GM18907 (cell line): ENCODE measurements around the gene SYCN.

ENCODE experiments used
- ATAC-seq: cut with Tn5 transposase; IDR thresholded peaks from one replicate; pipeline ENCODE4 v1.9.1; 2021; ENCODE audit warnings: mild to moderate bottlenecking, moderate library complexity; ENCODE audit not compliant: unreplicated experiment

The SYCN gene

DNA sequence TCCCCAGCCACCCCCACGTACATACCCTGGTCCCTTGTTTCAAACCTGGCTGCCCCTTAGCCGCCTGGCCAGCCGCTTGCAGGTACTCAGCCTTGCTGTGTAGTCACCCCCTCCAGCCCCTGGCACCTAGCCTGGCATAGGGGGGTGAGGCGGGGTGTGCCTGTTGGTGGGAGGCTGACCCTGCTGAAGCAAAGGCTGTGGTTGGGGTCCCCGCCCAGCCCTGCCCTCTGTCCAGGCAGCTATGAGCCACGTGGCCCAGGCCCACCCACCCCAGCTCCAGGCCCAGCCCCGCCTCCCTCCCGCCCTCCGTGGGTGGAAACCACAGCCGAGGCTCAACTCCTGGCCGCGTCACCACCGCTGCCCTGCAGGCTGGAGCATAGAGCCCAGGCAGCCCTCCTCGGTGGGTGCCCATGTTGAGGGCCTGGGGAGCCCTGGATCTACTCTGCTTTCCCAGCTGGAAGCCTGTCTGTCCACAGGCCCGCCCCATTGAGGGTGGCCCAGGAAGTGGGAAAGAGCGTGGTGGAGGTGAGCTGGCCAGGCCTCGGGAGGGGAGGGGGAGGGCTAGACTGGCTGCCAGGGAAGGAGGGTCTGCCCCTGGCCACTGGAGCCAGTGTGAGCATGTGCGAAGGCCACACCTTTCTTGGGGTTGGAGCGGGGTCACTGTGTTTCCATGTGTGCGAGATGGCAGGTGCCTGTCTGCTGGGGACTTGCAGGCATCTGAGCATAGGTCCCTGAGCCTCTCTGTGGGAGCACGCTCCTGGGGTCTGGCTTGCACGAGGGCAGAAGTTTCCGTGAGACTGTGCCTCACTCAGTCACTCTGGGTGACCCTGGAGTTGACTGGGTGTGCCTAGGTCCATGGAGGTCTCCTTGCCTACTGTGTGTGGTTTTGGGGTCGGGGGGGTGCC is 47.5 kb downstream of the SYCN start:
- no peak for ATAC-seq

DNA sequence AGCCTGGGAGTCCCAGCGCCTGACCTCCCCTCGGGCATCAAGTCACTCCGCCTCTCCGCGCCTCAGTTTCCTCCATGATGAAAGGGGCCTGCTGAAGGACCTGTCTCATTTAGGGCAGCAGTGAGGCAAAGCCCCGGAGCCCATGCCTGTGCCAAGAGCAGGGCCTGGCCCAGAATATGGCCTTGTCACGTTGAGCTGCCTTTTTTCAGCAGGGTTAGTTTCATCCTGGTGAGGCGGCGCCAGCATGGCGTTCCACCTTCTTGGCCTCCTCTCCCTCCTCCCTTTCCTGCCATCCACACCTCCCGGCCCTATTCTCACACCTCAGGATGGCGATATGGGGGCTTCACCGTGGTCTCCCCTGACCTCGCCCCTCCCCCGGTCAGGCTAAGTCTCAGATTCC is 48.3 kb downstream of the SYCN start:
- ATAC-seq = no peak

DNA sequence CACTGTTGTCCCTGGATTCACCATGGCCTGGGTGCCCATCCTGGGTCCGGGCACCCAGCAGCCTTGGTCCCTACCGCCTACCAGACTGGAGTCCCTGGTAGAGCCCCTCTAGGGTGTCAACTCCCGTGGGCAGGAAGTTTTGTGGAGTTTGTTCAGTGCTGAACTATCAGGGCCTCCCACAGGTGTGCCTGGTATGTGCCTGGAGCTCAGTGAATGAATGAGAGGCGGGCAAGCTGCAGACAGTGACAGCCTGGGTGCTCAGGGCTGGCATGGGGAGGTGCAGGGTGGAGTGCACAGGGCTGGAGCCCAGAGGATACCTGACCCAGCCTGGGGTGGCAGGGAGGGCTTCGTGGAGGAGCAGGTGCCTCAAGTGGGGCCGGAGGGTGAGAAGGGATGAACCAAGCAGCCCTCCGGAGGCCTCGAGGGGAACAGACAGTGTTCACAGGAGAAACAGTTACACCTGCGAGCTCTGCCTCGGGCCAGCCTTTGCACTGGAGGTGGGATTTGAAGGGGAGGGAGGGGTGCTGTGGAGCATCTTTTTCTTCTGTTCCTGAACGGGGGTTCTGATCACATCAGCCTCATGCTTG is 48.9 kb downstream of the SYCN start:
- no peak for ATAC-seq

DNA sequence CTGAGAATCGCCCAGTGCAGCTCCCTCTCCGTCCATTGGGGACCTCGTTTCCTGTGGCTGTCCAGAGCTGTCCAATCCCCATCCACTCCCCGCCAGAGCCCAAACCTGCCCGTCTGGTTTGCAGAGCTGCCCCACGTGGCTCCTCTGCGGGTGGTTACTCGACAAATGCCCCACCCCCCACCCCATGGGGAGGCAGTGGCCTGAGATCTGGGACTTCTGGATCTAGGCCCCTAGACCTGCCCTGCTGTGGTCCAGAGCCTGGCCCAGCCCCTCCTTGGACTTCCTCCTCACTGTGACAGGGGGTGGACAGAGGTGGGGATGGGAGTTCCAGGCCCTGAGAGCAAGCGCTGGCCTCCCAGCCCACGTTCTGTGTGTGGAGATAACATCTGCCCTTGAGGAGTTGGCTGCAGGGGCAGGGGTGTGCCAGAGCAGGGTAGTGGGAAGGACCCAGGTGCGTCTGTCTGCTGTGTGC is 49.4 kb downstream of the SYCN start:
- ATAC-seq = no peak

DNA sequence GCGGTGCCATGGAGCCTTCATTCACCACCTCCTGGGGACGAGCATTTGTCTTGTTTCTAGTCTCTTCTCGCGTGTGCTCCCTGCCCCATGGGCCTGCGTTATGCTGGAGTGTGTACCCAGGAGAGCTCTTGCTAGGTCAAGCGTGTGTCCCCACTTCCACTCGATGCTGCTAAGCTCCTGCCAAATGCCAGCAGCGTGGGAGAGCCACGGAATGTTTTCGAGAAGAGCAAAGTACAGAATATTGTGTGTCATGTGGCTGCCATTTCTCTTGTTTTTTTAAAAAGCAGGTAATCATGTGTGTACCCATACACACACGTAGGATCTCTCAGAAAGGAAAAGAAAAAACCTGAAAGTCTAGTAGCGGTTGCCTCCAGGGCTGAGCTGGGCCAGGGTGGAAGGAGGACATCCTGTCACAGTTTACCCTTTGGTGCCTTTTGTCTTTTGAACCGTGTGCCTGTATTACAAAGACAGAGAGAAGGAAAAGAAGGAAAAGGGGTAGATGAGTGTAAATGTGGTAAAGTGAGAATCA is 49.9 kb downstream of the SYCN start:
- no peak for ATAC-seq
